ENCODE measurements around the gene CTXND2.

DNA sequence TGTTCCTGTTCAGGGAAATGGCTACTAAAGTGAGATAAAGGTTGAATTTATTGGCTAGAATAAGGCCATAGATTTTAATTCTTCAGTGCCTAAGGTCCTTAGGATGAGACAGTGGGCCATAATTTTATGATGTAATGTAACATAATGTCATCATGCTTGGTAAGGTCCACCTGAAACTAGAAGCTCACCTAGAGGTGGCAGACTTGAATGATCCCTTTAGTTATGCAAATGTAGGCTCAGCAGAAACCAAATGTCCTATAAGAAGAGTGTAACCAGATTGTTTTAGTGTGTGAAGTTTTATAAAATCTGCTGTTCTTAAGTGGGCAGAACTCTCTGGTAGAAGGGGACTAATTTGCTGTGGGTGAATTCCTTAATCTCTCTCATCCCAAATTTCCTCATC lies 25.7 kb downstream of the CTXND2 start:
- TF ChIP-seq, protein P1, sequence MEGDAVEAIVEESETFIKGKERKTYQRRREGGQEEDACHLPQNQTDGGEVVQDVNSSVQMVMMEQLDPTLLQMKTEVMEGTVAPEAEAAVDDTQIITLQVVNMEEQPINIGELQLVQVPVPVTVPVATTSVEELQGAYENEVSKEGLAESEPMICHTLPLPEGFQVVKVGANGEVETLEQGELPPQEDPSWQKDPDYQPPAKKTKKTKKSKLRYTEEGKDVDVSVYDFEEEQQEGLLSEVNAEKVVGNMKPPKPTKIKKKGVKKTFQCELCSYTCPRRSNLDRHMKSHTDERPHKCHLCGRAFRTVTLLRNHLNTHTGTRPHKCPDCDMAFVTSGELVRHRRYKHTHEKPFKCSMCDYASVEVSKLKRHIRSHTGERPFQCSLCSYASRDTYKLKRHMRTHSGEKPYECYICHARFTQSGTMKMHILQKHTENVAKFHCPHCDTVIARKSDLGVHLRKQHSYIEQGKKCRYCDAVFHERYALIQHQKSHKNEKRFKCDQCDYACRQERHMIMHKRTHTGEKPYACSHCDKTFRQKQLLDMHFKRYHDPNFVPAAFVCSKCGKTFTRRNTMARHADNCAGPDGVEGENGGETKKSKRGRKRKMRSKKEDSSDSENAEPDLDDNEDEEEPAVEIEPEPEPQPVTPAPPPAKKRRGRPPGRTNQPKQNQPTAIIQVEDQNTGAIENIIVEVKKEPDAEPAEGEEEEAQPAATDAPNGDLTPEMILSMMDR (IDR thresholded peaks at IDR 0.05; ENCODE audit: insufficient read depth, low read length): no peak
- TF ChIP-seq, protein P2, sequence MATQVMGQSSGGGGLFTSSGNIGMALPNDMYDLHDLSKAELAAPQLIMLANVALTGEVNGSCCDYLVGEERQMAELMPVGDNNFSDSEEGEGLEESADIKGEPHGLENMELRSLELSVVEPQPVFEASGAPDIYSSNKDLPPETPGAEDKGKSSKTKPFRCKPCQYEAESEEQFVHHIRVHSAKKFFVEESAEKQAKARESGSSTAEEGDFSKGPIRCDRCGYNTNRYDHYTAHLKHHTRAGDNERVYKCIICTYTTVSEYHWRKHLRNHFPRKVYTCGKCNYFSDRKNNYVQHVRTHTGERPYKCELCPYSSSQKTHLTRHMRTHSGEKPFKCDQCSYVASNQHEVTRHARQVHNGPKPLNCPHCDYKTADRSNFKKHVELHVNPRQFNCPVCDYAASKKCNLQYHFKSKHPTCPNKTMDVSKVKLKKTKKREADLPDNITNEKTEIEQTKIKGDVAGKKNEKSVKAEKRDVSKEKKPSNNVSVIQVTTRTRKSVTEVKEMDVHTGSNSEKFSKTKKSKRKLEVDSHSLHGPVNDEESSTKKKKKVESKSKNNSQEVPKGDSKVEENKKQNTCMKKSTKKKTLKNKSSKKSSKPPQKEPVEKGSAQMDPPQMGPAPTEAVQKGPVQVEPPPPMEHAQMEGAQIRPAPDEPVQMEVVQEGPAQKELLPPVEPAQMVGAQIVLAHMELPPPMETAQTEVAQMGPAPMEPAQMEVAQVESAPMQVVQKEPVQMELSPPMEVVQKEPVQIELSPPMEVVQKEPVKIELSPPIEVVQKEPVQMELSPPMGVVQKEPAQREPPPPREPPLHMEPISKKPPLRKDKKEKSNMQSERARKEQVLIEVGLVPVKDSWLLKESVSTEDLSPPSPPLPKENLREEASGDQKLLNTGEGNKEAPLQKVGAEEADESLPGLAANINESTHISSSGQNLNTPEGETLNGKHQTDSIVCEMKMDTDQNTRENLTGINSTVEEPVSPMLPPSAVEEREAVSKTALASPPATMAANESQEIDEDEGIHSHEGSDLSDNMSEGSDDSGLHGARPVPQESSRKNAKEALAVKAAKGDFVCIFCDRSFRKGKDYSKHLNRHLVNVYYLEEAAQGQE (IDR thresholded peaks at IDR 0.05; ENCODE audit: insufficient replicate concordance, low read depth): no peak
- TF ChIP-seq POLR2AphosphoS5 (IDR thresholded peaks at IDR 0.05; ENCODE audit: low read depth): no peak
- no peak for TF ChIP-seq GABPA (IDR thresholded peaks at IDR 0.05; ENCODE audit: low read depth)
- TF ChIP-seq SPI1 (IDR thresholded peaks at IDR 0.05; ENCODE audit: borderline replicate concordance, low read depth): no peak
